Suprapubic skin (tissue), 4 donors: ENCODE data around the gene KCNA3.

Experiments used
- CTCF ChIP-seq, 2 donors: fragments of 200-600 bp in 1 of 2; fragments of 450-650 bp in 1 of 2; sonication (generic) in 1 of 2; IDR thresholded peaks; one replicate each; pipeline ENCODE4 v1.5.1; 2016 to 2019; ENCODE audit warnings: antibody characterized with exemption in 2 of 2, mild to moderate bottlenecking in 1 of 2, moderate library complexity in 1 of 2
- EP300 ChIP-seq: sonication (generic); formaldehyde crosslinking; IDR thresholded peaks from one replicate; pipeline ENCODE4 v1.6.1; 2017; ENCODE audit warnings: antibody characterized with exemption
- POLR2A ChIP-seq, 2 donors: fragments of 450-650 bp; IDR thresholded peaks; one replicate each; pipeline ENCODE4 v1.6.1; 2017; ENCODE audit warnings: antibody characterized with exemption in 2 of 2, mild to moderate bottlenecking in 2 of 2, moderate library complexity in 2 of 2
- POLR2AphosphoS5 ChIP-seq, 3 donors: sonication (generic); formaldehyde crosslinking; IDR thresholded peaks; one replicate each; pipeline ENCODE4 v1.6.1; 2017; ENCODE audit warnings: antibody characterized with exemption in 3 of 3

GRCh38 chr1:110672001-110672752 is 2.6 kb downstream of the KCNA3 start:
- TF ChIP-seq POLR2A (IDR thresholded peaks at IDR 0.05) (no peak), CTCF (IDR thresholded peaks at IDR 0.05) (no peak), POLR2AphosphoS5 (IDR thresholded peaks at IDR 0.05) (no peak), EP300 (no peak)
